HG03457 (cell line): ENCODE results near the gene AGAP1.
"Not testable (repeated sequence)": the region's sequence is repeated elsewhere in the genome, so short reads cannot be mapped to it uniquely, and the experiment has no call there.

Source experiments
- ATAC-seq: cut with Tn5 transposase; IDR thresholded peaks from one replicate; pipeline ENCODE4 v1.9.1; 2021; ENCODE audit warnings: moderate number of reproducible peaks; ENCODE audit not compliant: unreplicated experiment

Gene AGAP1

DNA sequence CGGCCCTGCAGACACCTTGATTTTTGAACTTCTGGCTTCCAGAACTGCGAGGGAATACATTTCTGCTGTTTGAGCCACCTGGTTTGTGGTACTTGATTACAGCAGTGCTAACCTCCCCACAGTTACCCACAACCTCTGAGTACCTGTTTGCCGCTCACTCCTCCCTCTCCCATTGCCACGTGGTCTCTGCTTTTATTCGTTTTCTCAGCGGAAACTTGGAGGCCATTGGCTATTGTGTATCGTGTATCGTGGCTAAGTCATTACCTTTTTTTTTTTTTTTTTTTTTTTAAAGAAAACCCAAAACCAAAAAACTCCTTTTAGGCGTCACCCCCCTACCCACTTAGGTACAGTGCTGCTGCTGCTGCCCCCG is 90.8 kb downstream of the AGAP1 start:
- no peak for ATAC-seq

DNA sequence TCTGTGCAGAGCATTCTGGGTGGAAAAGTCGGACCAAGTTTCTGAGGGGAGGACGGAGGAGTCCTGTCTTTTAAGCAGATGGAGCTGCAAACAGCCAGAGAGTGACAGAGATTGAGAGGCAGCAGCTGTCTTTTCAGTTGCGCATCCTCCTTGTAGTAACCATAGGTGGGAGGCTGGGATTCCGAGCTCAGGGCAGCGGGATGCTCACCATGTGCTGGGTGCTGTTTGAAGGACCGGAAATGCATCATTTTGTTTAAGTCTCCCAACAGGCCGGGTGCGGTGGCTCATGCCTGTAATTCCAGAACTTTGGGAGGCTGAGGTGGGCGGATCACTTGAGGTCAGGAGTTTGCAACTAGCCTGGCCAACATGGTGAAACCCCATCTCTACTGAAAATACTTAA is 93.4 kb downstream of the AGAP1 start:
- no peak for ATAC-seq

DNA sequence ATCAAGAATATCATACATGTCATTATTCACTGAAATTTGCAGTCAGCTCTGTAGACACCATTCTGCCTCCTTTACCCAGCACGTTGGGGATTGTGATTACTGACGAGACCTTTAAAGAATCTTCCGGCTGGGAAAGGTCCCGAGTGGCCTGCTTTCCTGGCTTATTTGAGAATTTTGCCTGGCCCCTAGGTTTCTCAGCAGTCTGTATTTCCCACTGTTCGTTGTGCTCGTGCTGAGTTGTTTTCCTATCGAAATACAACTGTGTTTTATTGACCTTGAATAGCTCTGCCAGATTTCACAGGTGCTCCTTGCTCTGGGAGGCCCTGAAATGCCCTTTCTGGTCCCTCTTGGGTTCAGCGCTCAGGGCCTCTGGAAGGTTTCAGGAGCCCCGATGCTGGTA is 94.9 kb downstream of the AGAP1 start:
- no peak for ATAC-seq

DNA sequence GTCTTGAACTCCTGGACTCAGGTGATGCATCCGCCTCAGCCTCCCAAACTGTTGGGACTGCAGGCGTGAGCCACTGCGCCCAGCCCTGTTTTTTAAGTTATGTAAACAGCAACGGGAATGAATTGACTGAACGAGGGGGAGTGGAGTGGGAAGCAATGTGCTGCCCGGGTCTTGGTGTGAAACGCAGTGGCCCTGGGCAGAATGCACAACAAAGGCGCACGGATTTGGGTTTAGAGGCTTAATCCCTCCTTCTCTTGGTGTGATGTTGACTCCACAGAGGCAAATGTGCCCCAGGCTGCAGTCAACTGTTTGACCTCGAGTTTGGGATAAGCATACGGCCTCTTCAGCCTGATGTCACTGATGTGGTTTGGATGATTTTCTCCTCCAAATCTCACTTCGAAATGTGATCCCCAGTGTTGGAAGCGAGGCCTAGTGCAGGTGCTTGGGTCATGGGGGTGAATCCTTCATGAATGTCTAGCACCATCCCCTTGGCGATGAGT is 97.4 kb downstream of the AGAP1 start:
- ATAC-seq = no peak

DNA sequence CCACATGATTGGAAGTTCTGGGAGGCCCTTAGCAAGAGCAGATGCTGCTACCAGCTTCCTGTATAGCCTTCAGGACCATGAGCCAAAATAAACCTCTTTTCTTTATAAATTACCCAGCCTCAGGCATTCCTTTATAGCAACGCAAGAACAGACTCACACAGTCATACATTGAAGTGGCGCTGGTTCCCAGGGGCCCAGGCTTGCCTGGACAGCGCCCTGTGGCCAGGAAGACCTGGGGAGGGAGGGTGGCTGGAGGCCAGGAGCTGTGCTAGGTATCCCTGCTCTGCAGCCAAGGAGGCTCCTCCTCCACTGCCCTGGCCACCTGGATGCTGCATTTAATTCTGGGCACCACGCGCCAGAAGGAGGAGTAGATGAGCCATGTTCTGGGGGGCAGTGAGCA is 98.1 kb downstream of the AGAP1 start:
- no peak for ATAC-seq

DNA sequence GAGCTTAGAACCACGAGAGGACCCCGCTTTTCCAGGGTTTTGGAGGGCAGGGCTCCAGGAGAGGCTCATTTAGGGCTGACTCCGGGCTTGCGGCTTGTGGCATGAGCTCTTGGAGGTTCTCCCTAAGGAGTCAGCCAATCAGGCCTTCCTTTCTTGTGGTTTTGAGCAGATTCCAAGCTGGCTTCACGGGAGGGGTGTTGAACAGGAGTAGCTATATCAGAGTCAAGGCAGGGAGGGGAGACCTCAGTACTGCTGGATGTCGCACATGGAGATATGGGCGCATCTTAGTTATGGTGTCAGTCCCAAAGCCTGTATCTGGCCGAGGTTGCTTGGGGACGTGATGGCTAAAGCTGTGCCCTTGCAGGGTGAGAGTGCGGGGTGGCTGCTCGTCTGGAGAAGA is 98.6 kb downstream of the AGAP1 start:
- no peak for ATAC-seq

DNA sequence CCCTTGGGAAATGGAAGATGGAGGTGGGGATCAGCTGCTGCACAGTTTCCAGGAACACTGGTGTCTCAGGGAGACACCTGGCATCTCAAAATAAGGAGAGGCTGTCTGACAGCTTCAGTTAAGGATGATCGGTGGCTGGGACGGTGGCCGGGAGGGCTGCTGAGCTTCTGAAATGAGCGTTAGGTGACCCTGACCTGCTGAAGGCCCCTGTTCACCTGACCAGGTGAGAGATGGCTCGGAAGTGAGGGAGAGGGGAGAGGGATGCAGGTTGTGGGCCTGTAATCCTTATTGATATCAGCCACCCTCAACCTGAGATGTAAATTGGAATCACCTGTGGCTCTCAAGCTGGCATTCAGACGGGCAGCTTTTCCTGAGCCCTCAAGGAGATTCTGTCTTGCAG is 99.0 kb downstream of the AGAP1 start:
- no peak for ATAC-seq

DNA sequence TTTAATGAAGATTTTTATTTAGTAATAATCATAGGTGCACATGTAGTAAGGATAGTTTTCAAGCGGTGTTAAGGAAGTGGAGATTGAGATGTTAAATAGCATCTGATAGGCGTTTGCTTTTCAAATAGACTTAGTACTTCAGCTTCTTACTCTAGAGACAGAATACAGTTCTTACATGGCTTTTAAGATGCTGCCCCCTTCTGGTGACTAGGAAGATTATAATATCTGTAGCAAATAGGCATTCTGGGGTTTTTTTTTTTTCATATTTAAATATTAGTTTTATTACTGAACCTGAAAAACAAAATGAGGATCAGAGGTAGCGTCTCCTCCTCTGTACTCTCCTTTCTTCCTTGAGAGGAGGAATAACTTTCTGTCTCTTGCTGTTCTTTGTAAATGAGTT is 100.2 kb downstream of the AGAP1 start:
- no peak for ATAC-seq

DNA sequence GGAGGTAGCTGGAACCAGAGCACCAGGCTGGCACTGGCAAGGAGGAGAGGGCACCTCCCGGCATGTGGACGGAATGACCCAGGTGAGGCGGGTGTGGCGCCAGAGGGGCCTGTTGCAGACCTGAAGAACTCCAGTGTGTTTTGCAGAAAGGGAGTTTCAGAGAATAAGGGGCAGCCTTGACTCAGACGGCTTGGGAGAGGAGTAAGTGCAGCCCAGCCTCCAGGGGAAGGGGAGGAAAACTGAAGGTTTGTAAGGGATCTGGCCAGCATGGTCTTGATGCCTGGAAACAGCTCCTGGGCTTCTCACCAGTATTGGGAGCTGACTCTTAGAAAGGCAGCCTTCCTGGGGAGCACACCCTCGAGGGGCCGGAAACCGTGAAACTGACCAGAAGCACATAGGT is 101.1 kb downstream of the AGAP1 start:
- ATAC-seq = no peak

DNA sequence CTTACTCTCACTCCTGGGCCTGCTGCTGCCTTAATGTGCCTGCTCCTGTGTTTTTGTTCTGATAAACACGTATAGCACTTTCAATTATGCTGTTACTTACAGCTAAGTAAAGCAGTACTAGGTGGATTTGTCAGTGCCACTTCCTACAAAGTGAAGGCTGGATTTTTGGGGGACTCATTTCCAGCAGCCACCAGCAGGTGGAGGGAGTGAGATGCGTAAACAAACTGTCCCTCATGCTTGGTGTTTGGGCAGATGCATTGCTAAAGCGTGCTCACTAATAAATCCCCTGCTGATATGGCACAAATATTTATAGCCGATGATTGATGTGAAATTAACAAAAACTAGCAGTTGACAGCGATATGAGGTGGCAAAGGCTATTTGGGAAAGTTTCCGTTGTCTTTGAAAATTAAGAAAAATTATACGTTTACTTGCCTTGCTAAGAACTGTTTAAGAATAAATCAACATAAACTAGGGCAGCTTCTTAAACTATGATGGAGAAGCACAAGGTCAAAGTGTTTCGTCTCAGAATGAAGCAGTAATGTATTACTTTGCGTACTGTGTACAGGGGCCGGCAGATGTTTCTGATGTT is 101.7 kb downstream of the AGAP1 start:
- no peak for ATAC-seq

DNA sequence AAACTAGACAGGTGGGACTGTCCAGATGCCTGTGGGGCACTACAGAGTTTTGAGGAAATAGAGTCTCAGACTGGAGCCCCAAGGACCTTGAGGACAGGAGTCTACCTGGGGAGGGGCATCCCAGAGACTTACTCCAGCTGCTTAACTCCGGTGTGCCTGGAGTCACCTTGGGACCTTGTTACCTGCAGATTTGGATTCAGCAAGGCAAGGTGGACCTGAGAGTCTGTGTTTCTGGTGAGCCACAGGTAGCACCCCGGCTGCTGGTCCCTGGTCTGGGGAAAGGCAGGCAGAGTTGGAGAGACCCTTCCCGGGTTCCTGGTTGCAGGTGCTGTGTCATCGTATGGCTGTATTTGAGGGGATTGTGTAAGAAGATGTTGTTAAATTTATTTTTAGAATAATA is 102.4 kb downstream of the AGAP1 start:
- ATAC-seq = no peak

DNA sequence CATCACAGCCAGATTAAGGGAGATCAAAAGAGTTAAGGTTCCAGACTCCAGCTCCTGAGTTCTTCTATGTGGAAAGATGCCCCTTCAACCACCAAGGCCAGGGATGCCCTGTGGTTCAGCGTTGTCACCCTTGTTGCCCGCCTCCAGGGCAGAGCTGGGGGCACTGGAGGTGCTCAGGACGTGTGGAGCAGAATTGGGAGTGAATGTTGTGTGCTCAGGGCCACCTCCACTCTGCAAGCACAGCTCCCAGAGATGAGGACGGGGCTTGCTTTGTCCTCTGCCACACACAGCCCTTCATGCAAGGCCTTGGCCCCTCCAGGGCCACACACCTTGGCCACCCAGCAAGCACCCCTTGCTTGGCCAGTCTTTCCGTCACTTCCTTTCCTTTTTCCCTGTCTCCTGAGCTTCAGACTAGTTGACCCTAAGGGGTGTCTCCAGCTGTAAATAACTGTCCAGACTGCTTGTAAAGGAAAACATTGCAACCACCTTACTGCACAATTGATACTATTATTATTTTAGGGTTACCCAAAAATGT is 103.3 kb downstream of the AGAP1 start:
- no peak for ATAC-seq

DNA sequence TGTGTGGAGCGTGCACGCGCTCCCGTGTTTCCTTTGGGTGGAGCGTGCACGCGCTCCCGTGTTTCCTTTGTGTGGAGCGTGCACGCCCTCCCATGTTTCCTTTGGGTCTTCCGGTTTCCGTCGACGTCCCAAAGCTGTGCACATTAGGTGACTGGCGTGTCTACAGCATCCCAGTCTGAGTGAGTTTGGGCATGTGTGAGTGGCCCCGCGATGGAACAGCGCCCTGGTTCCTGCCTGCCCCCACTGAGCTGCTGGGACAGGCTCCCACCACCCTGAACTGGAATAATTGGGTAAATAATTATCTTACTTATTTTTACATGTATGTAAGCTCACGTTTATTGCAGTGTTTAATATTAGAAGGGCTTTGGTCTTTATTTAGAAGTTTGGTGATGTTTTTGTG is 104.2 kb downstream of the AGAP1 start:
- no peak for ATAC-seq

DNA sequence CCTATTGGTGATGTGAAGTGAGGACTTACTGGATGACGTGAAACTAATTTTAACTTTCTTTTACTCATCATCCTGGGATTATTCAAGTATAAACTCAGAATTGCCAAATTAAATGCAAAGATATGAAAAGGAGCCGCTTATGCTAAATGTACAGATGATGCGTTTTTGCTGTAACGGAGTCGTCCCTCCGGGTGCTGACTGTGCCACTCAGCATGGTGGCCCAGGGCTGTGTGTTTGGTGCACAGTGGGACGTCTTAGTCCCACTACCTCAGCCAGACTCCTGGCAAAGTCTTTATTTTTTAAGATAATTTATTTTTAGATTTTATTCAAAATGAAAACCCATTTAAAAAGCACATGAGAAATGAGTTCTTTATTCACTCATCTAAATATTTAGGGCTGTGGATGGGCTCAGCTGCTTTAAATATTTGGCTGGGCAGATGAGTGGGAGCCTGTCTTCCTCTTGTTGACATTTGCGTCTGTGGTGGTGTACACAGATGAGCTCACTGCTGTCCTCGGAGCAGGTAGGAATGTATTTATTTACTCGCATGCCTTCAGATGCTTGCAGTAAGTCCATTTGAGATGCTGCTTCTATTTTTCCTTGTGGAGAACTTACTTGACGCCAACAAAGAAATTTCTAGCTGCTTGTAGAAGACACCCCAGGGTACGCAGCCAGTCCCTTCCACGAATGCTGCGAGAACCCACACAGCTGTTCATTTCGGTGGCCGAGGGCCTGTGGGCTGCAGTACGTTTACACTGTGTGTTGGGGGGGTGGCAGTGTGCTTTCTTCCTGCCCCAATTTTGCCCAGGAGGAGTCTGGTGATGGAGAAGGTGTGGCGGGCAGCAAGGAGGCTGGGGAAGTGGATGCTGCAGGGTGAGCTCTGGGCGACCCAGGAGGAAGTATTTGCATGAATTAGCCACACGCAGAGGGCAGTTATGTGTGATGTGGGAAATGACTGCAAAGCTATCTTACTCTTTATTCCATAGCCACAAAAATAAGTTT is 105.0 kb downstream of the AGAP1 start:
- no peak for ATAC-seq

DNA sequence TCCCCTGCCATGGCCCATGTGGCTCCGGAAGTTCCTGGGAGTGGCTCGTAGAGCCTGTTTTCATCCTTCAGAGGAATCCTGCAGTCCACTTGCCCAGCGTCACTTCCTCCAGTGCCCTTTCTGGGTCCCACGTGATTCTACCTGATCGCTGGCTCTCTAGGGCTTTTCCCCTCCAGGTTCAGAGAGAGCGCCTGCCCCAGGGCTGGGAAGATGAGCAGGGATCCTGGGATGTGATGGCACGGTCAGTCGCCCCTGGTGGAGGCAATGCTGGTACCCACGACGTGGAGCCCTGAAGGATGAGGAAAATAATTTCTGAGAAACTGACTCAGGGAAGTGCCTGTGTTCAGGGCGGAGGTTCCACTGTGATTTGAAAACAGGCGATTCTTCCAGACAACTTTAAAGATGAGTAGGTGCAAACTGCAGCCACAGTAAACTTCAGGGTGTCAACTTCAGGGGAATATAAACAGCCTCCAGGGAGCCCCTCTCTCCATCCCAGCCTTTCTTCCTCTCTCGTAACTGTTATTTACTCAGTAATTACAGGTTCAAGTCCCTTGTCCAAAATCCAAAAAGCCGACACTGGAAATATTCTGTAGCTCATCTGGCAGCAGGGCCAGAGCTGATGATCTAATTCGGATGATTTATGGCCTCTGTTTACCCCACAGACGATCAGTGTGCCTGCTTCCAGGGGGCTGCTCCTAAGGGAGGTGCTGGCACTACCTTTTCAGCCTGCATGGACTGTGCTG is 105.9 kb downstream of the AGAP1 start:
- no peak for ATAC-seq

DNA sequence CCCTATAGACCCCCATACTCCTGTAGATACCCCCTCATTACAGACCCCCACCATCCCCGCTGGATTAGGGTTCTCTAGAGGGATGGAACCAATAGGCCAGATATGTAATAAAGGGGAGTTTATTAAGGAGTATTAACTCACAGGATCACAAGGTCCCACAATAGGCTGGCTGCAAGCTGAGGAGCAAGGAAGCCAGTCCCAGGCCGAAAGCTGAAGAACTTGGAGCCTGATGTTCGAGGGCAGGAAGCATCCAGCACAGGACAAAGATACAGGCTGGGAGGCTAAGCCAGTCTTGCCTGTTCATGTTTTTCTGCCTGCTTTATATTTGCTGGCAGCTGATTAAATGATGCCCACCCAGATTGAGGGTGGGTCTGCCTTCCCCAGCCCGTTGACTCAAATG is 106.6 kb downstream of the AGAP1 start:
- no peak for ATAC-seq

DNA sequence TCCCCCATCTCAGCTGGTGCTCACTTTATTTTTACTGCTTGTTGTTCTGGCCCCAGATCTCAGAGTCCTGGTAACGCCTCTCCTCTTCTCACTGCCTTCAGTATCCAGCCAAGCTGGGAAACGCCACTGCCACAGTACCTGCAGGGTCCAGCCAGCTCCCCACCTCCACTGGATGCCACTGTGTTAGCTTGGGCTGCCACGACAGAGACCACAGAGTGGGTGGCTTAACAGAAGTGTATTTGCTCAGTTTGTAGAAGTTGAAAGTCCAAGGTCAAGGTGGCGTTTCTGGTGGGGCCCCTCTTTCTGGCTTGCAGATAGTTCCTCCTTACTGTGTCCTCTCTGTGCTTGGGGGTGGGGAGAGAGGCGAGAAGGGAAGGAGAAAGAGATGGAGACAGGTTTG is 107.1 kb downstream of the AGAP1 start:
- ATAC-seq = no peak

DNA sequence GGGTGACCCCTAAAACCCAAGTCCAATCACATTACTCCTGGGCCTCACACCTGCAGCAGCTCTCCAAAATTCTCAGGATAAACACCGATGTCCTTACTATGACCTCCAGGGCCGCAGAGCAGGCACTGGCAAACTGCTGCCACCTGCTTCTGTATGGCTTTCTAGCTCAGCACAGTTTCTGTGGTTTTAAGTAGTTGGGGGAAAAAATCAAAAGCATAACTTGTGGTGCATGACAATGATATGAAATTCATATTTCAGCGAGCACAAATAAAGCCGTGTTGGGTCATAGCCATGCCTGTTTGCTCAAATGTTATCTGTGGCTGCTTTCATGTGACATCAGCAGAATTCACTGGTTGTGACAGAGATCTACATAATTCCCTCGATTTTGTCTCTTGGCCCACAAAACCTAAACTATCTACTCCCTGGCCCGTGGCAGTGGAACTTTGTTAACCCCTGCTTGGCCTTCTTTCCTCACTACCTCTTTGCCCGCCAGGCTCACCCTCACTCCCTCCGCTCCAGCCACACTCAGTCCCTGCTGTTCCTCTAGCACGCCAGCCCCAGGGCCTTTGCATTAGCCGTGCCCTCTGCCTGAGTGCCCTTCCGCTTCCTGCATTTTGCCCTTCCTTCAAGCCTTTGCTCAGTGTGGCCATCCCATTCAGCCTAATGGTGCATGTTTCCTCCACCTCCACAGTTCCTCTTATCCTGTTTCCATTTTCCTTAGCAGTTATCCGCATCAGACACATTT is 108.3 kb downstream of the AGAP1 start:
- no peak for ATAC-seq

DNA sequence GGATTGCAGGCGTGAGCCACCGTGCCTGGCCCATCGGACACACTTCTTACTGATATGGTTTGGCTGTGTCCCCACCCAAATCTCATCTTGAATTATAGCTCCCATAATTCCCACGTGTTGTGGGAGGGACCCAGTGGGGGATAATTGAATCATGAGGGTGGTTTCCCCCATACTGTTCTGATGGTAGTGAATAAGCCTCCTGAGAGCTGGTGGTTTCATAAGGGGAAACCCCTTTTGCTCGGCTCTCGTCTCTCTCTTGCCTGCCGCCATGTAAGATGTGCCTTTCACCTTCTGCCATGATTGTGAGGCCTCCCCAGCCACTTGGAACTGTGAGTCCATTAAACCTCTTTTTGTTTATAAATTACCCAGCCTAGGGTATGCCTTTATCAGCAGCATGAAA is 109.1 kb downstream of the AGAP1 start:
- ATAC-seq = not testable (repeated sequence)

DNA sequence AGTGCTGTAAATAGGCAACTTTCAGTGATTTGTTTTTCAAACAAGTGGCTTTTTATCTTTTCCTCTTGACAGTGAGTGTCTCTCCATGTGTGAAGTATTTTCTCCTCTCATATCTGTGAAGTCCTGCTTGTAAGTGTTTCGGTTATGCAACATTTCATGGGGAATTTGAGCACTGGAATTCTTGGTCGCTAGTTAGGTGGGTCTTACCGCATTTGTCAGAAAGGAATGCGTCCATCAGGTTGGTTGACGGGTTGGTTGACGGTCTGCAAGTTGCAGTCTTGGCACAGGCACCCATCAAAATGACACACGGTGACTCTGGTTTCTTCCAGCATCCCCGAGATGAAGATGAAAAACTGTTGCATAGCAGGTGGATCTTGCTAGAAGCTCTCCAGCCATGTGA is 109.8 kb downstream of the AGAP1 start:
- ATAC-seq = no peak
